HG03045 (cell line): Measurements from ENCODE around the gene DNAJB5.
"Not testable (repeated sequence)": the region's sequence is repeated elsewhere in the genome, so short reads cannot be mapped to it uniquely, and the experiment has no call there.

Experiments
- ATAC-seq: cut with Tn5 transposase; IDR thresholded peaks from one replicate; pipeline ENCODE4 v1.9.1; 2021; ENCODE audit warnings: mild to moderate bottlenecking, moderate library complexity; ENCODE audit not compliant: unreplicated experiment

The DNAJB5 gene

GRCh38 chr9:34998266-34998665 lies 8.7 kb downstream of the DNAJB5 start:
- ATAC-seq = no peak

GRCh38 chr9:34999576-34999975 lies 10.0 kb downstream of the DNAJB5 start:
- no peak for ATAC-seq

GRCh38 chr9:35000535-35001284 lies 11.2 kb downstream of the DNAJB5 start:
- no peak for ATAC-seq

- ATAC-seq = no peak
Measured at GRCh38 chr9:35001285-35001677, 11.7 kb downstream of the DNAJB5 start.

GRCh38 chr9:35001803-35002502 lies 12.4 kb downstream of the DNAJB5 start:
- no peak for ATAC-seq

GRCh38 chr9:35002623-35003022 lies 13.1 kb downstream of the DNAJB5 start:
- ATAC-seq = no peak

- ATAC-seq = not testable (repeated sequence)
Measured at GRCh38 chr9:35004299-35004698, 14.8 kb downstream of the DNAJB5 start.

GRCh38 chr9:35010351-35010958 lies 20.9 kb downstream of the DNAJB5 start:
- ATAC-seq = no peak

- no peak for ATAC-seq
Measured at GRCh38 chr9:35014517-35014916, 25.0 kb downstream of the DNAJB5 start.

GRCh38 chr9:35023443-35023842 lies 33.9 kb downstream of the DNAJB5 start:
- not testable (repeated sequence) for ATAC-seq

GRCh38 chr9:35026671-35027070 lies 37.1 kb downstream of the DNAJB5 start:
- no peak for ATAC-seq

- no peak for ATAC-seq
Measured at GRCh38 chr9:35027374-35027773, 37.8 kb downstream of the DNAJB5 start.

GRCh38 chr9:35027860-35028259 lies 38.3 kb downstream of the DNAJB5 start:
- no peak for ATAC-seq

- ATAC-seq = no peak
Measured at GRCh38 chr9:35028341-35028740, 38.8 kb downstream of the DNAJB5 start.

- ATAC-seq = no peak
Measured at GRCh38 chr9:35029241-35029640, 39.7 kb downstream of the DNAJB5 start.

GRCh38 chr9:35029852-35030251 lies 40.3 kb downstream of the DNAJB5 start:
- no peak for ATAC-seq

GRCh38 chr9:35033101-35033500 lies 43.6 kb downstream of the DNAJB5 start:
- no peak for ATAC-seq

- ATAC-seq = no peak
Measured at GRCh38 chr9:35035851-35036701, 46.5 kb downstream of the DNAJB5 start.

- ATAC-seq = no peak
Measured at GRCh38 chr9:35042081-35042604, 52.6 kb downstream of the DNAJB5 start.

- no peak for ATAC-seq
Measured at GRCh38 chr9:35042891-35043545, 53.5 kb downstream of the DNAJB5 start.
